K562 treated with DMSO at 1 percent for 12 hours (cell line): Measurements from ENCODE around the gene DNAJC1. TPM values are rescaled to one million over a fixed set of nuclear protein-coding genes. Genes with fewer than 3 reads are reported as not detected.

Experiments
- total RNA-seq: library from RNA; unstranded; fragments of 300-600 nt; gene quantifications from 2 replicates; pipeline ENCODE4 v1.2.3, GENCODE V29; 2022; ENCODE audit not compliant: insufficient read depth

The DNAJC1 gene, protein sequence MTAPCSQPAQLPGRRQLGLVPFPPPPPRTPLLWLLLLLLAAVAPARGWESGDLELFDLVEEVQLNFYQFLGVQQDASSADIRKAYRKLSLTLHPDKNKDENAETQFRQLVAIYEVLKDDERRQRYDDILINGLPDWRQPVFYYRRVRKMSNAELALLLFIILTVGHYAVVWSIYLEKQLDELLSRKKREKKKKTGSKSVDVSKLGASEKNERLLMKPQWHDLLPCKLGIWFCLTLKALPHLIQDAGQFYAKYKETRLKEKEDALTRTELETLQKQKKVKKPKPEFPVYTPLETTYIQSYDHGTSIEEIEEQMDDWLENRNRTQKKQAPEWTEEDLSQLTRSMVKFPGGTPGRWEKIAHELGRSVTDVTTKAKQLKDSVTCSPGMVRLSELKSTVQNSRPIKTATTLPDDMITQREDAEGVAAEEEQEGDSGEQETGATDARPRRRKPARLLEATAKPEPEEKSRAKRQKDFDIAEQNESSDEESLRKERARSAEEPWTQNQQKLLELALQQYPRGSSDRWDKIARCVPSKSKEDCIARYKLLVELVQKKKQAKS
- total RNA-seq: 63.7 and 67.9 TPM in 2 replicates

DNA sequence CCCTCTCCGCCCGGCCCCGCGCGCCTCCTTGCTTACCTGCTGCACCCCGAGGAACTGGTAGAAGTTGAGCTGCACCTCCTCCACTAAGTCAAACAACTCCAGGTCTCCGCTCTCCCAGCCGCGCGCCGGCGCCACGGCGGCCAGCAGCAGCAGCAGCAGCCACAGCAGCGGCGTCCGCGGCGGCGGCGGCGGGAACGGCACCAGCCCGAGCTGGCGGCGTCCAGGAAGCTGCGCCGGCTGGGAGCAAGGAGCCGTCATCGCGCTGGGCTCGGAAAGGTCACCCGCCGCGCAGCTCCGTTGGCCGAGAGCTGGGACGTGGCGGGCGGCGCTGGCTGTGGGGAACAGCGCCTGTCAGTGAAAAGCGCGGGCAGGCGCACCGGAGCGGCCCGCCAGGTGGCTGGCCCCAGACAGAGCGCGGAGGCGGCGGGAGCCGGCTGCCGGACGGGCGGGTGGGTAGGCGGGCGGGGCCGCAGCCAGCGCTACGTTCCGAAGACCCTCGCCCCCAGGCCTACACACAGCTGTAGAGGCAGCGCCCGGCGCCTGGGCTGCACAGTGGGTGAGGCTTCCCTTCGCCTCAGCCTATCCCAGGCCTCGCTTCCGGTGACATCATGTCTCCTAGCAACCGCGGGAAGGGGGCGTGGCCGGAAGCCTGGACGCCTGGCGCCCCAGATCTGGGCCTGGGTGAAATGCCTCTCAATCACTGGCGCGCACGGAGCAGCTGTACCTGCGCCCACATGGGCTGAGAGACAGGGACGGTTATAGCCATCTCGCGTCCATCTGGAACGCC, at the start of gene DNAJC1:
Gene DNAJC1 (minus strand): TSS at position 554 of the 787 bp plus-strand sequence. CDS start 296 bp downstream, at position 258.

Other genes starting within 250 kb of the DNAJC1 start
- not detected in 2 replicates for gene EBLN1, start 214.3 kb upstream of the DNAJC1 start, total RNA-seq